Right lobe of liver (tissue), 6 donors: ENCODE data around the gene MAP1B. TPM values are rescaled to one million over a fixed set of nuclear protein-coding genes. Genes with fewer than 3 reads are reported as not detected.
A peak's percentile ranks its signal among the peaks of the same experiment; 100 is the strongest.

Experiments
- ATAC-seq, 4 donors: fragments of 200-7000 bp; cut with Tn5 transposase; one replicate each; pipeline ENCODE4 v1.9.1; 2020; ENCODE audit warnings: mild to moderate bottlenecking in 4 of 4, moderate library complexity in 4 of 4
- DNase-seq, 3 donors: peaks; one replicate each; pipeline ENCODE4 v3.0.0-alpha.2; 2020
- H3K27ac ChIP-seq, 3 donors: fragments of 200-600 bp; one replicate each; pipeline ENCODE4 v1.8.0; 2022
- H3K27me3 ChIP-seq, 2 donors: fragments of 200-600 bp; one replicate each; pipeline ENCODE4 v1.8.0; 2022
- H3K36me3 ChIP-seq, 4 donors: fragments of 200-600 bp; sonication (generic) in 1 of 4; one replicate each; pipeline versions ENCODE4 v1.5.1 to v1.8.0; 2017 to 2022; ENCODE audit warnings: control low read depth in 1 of 4
- H3K4me1 ChIP-seq, 4 donors: fragments of 200-600 bp; sonication (generic) in 1 of 4; one replicate each; pipeline versions ENCODE4 v1.5.1 to v1.8.0; 2017 to 2022; ENCODE audit warnings: control low read depth in 1 of 4
- H3K4me3 ChIP-seq, 3 donors: fragments of 200-600 bp; one replicate each; pipeline ENCODE4 v1.8.0; 2022
- H3K9me3 ChIP-seq, 4 donors: fragments of 200-600 bp; sonication (generic) in 1 of 4; one replicate each; pipeline versions ENCODE4 v1.5.1 to v1.8.0; 2017 to 2022; ENCODE audit warnings: control low read depth in 1 of 4
- CTCF ChIP-seq, 4 donors: fragments of 200-600 bp in 3 of 4; fragments of 450-650 bp in 1 of 4; IDR thresholded peaks; one replicate each; pipeline versions ENCODE4 v1.5.1 to v1.8.0; 2016 to 2022; ENCODE audit warnings: antibody characterized with exemption in 4 of 4, mild to moderate bottlenecking in 2 of 4
- POLR2A ChIP-seq: fragments of 450-650 bp; IDR thresholded peaks from one replicate; pipeline ENCODE4 v1.6.1; 2017; ENCODE audit warnings: antibody characterized with exemption, mild to moderate bottlenecking
- WGBS: methylation state at CpG from one replicate; pipeline ENCODE4 v1.1.6; 2018; ENCODE audit warnings: low coverage, low lambda C conversion rate; ENCODE audit not compliant: insufficient coverage; ENCODE audit errors: missing lambda C conversion rate; 5-methylcytosine and 5-hydroxymethylcytosine counted together
- intact Hi-C, 2 donors: fragments of 100-400 bp; cut with DNase I; formaldehyde crosslinking; loops; one replicate each; pipeline versions ENCODE4 v1.11.2 to v1.14.1; 2022
- total RNA-seq, 6 experiments: library from RNA; depleted of rRNA in 2 of 6; stranded (reverse); fragments of >200 nt in 2 of 6; fragmentation: NEBNext Ultra II Directional in 3 of 6; extraction: Animal tissue kit (Norgen Biotek cat#: 25700) in 3 of 6; gene quantifications; one replicate each; pipeline versions ENCODE4 v1.1.0 to v1.2.4, GENCODE V29; 2016 to 2023
- donor health status: DM: no; HTN: yes; CAD: no.
- donor health status: DM: no; HTN: no; CAD: no.
- donor health status: DM: no; HTN: no; CAD: no.
- donor health status: DM: no; HTN: yes; CAD: no.
- donor health status: DM: no; HTN: yes; CAD: no.

The MAP1B gene
- total RNA-seq, 6 experiments from 2014 or later, result 2.4 to 14.0 (median 5.3) TPM

- no peak for DNase-seq
- Histone ChIP-seq H3K27ac (no peak overlapping the region), H3K27me3 (no peaks in the 10 kb centered on the region), H3K9me3 (no peaks in the 10 kb centered on the region), H3K4me1 (no peaks in the 10 kb centered on the region), H3K36me3 (no peaks in the 10 kb centered on the region), H3K4me3 (no peak overlapping the region)
- intact Hi-C loops, result no loop called here
- TF ChIP-seq POLR2A (no peak), CTCF (IDR thresholded peaks at IDR 0.05) (no peak)
- WGBS, result 62% methylated on average over 3 of the region's 5 CpGs
- no peak for ATAC-seq
Measured at GRCh38 chr5:72241346-72242003, 134.2 kb downstream of the MAP1B start.

- peaks cover 0 to 7% (median under 1%) of the 10 kb centered on the region in 4 donors for H3K4me1 ChIP-seq
- H3K36me3 ChIP-seq, result no peaks in the 10 kb centered on the region
- H3K27ac ChIP-seq, result no peak overlapping the region
- intact Hi-C loops, result no loop called here
- H3K4me3 ChIP-seq, result no peak overlapping the region
- no peak for ATAC-seq
- no peaks in the 10 kb centered on the region for H3K9me3 ChIP-seq
- no peak for DNase-seq
- no peaks in the 10 kb centered on the region for H3K27me3 ChIP-seq
- WGBS, result 100% methylated on average over 5 of the region's 7 CpGs
- no peak for TF ChIP-seq CTCF (IDR thresholded peaks at IDR 0.05)
- TF ChIP-seq POLR2A, result no peak
Measured at GRCh38 chr5:72242796-72243475, 135.7 kb downstream of the MAP1B start.

- H3K27ac ChIP-seq, result no peak overlapping the region
- intact Hi-C loops, result no loop called here
- H3K36me3 ChIP-seq, result no peaks in the 10 kb centered on the region
- H3K4me3 ChIP-seq, result no peak overlapping the region
- ATAC-seq (no peak), DNase-seq (no peak)
- no peak for TF ChIP-seq CTCF (IDR thresholded peaks at IDR 0.05)
- TF ChIP-seq POLR2A, result no peak
- no peaks in the 10 kb centered on the region for H3K27me3 ChIP-seq
- WGBS, result 83% methylated on average over 2 of the region's 2 CpGs
- H3K4me1 ChIP-seq, result peaks cover 0 to 7% (median 2%) of the 10 kb centered on the region in 4 donors
- no peaks in the 10 kb centered on the region for H3K9me3 ChIP-seq
Measured at GRCh38 chr5:72243706-72244105, 136.4 kb downstream of the MAP1B start.

- TF ChIP-seq POLR2A (no peak), CTCF (IDR thresholded peaks at IDR 0.05) (peak in 3 of 4 donors; percentile 3 to 15 (median 4))
- 75% methylated on average over 2 of the region's 2 CpGs for WGBS
- DNase-seq (no peak), ATAC-seq (peak; percentile 20 to 60 (median 45))
- Histone ChIP-seq H3K27ac (no peak overlapping the region), H3K4me1 (peaks cover 0 to 7% (median 2%) of the 10 kb centered on the region in 4 donors), H3K4me3 (no peak overlapping the region), H3K27me3 (no peaks in the 10 kb centered on the region), H3K36me3 (no peaks in the 10 kb centered on the region), H3K9me3 (no peaks in the 10 kb centered on the region)
- intact Hi-C loops, result no loop called here
Measured at GRCh38 chr5:72244862-72245371, 137.6 kb downstream of the MAP1B start.
